Measurements from ENCODE around the gene NAALADL1. TPM values are rescaled to one million over a fixed set of nuclear protein-coding genes. Genes with fewer than 3 reads are reported as not detected.

Gene NAALADL1
- total RNA-seq, 1 experiment from 2014 or later, result not detected

- H3K27me3 ChIP-seq (ENCODE audit: insufficient read depth, low read length), result no peaks in the 10 kb centered on the region
- H3K27ac ChIP-seq (ENCODE audit: low read depth, low read length), result no peak overlapping the region
- H4K20me1 ChIP-seq (ENCODE audit: insufficient read depth), result no peaks in the 10 kb centered on the region
- no peaks in the 10 kb centered on the region for H3K9me3 ChIP-seq (ENCODE audit: control insufficient read depth in 1 of 2, insufficient read depth in 1 of 2, low read depth in 1 of 2, low read length in 2 of 2)
- no peak overlapping the region for H3K4me2 ChIP-seq (ENCODE audit: low read length)
- CTCF ChIA-PET, result interaction anchor here (0.6 kb wide), 1 partner anchor 150 kb away, joined by 3 read pairs; no protein-coding TSS in a partner anchor
- no peaks in the 10 kb centered on the region for H3K79me2 ChIP-seq (ENCODE audit: insufficient read depth, low read length)
- ATAC-seq (no peak), DNase-seq (ENCODE audit: low read depth, low spot score) (no peak)
- no peak overlapping the region for H3K4me3 ChIP-seq (replicated peaks in 1 of 2; ENCODE audit: low read depth in 1 of 2, low read length in 2 of 2)
- intact Hi-C loops (cut with micrococcal nuclease), result no loop called here
- no peaks in the 10 kb centered on the region for H3K36me3 ChIP-seq (ENCODE audit: control insufficient read depth in 1 of 2, insufficient read depth in 2 of 2, low read length in 2 of 2)
- no TSS peak for BruUV-seq (replicated peaks)
- POLR2A ChIA-PET, result no interaction called here
- no peak overlapping the region for H3K9ac ChIP-seq (ENCODE audit: low read length)
- RAD21 ChIA-PET (ENCODE audit: low non-redundant PET in 1 of 2, low total read pairs in 2 of 2, uncharacterized antibody in 2 of 2, unreplicated experiment in 2 of 2), result no interaction called here
- no peak overlapping the region for H2AFZ ChIP-seq (ENCODE audit: low read depth, low read length, poor library complexity, severe bottlenecking)
- TF ChIP-seq ELF1 (IDR thresholded peaks at IDR 0.05; ENCODE audit: borderline replicate concordance, low read depth) (no peak), SIN3A (IDR thresholded peaks at IDR 0.05; ENCODE audit: low read depth) (no peak), TCF7L2 (IDR thresholded peaks at IDR 0.05; ENCODE audit: borderline replicate concordance, extremely low read depth, insufficient read depth, insufficient read length) (no peak), ZNF274 (IDR thresholded peaks at IDR 0.05; ENCODE audit: low read depth, low read length) (no peak), CEBPB (IDR thresholded peaks at IDR 0.05; ENCODE audit: low read depth) (no peak), CTCF (IDR thresholded peaks at IDR 0.05 in 2 of 3, conservative IDR thresholded peaks at IDR 0.05 in 1 of 3; ENCODE audit: borderline replicate concordance in 1 of 3, insufficient read depth in 1 of 3, low read depth in 2 of 3, low read length in 2 of 3) (no peak), EZH2 (IDR thresholded peaks at IDR 0.05) (no peak), CBX3 (IDR thresholded peaks at IDR 0.05; ENCODE audit: low read depth) (no peak), RAD21 (IDR thresholded peaks at IDR 0.05; ENCODE audit: low read depth) (no peak), JUND (IDR thresholded peaks at IDR 0.05) (no peak), EZH2phosphoT487 (IDR thresholded peaks at IDR 0.05; ENCODE audit: borderline replicate concordance) (no peak)
- TF ChIP-seq, protein P1, sequence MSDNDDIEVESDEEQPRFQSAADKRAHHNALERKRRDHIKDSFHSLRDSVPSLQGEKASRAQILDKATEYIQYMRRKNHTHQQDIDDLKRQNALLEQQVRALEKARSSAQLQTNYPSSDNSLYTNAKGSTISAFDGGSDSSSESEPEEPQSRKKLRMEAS (IDR thresholded peaks at IDR 0.05), result no peak
- no peaks in the 10 kb centered on the region for H3K9me2 ChIP-seq (ENCODE audit: insufficient read depth)
- H3K4me1 ChIP-seq (ENCODE audit: control insufficient read depth in 1 of 2, insufficient read depth in 2 of 2, low read length in 2 of 2), result no peaks in the 10 kb centered on the region
Observed at GRCh38 chr11:65069217-65069616, 10.9 kb upstream of the NAALADL1 start.
